Left cardiac atrium (tissue), 4 donors: ENCODE measurements around the gene KCNJ11. TPM values are rescaled to one million over a fixed set of nuclear protein-coding genes. Genes with fewer than 3 reads are reported as not detected.
A peak's percentile ranks its signal among the peaks of the same experiment; 100 is the strongest.
"Not testable (repeated sequence)": the region's sequence is repeated elsewhere in the genome, so short reads cannot be mapped to it uniquely, and the experiment has no call there.

ENCODE experiments used
- ATAC-seq, 2 donors: fragments of 200-7000 bp; cut with Tn5 transposase; one replicate each; pipeline ENCODE4 v1.9.1; 2020; ENCODE audit warnings: mild to moderate bottlenecking in 2 of 2, moderate library complexity in 2 of 2
- DNase-seq: peaks from one replicate; pipeline ENCODE4 v3.0.0-alpha.2; 2020
- intact Hi-C, 2 donors: fragments of 100-400 bp; cut with DNase I; formaldehyde crosslinking; loops; one replicate each; pipeline versions ENCODE4 v1.14.1 to v1.15.1; 2022 to 2023
- long read RNA-seq: library from polyadenylated mRNA; unstranded; transcript quantifications from one replicate; pipeline ENCODE4 v2.0.0, GENCODE V29; 2021
- total RNA-seq, 2 donors: library from RNA; stranded (reverse); fragmentation: NEBNext Ultra II Directional; extraction: Animal tissue kit (Norgen Biotek cat#: 25700); gene quantifications; one replicate each; pipeline ENCODE4 v1.2.1, GENCODE V29; 2021
- donor health status: DM: no; HTN: yes; CAD: no.
- donor health status: DM: no; HTN: yes; CAD: no; lungs with severe emphysema.
- donor health status: DM: yes; HTN: yes; CAD: no.
- donor health status: Dilated cardiomyopathy.

KCNJ11 gene
- total RNA-seq: 10 to 100 TPM; 11.3 to 21.2 TPM
- long read RNA-seq, transcript KCNJ11-201 (1 exons, 2,801 nt): major isoform, 14 of 14 reads
- long read RNA-seq, partial matches to known transcripts: 0 of 14 reads
- long read RNA-seq, other reads (novel, unspliced or antisense): 0 of 14 reads

DNA sequence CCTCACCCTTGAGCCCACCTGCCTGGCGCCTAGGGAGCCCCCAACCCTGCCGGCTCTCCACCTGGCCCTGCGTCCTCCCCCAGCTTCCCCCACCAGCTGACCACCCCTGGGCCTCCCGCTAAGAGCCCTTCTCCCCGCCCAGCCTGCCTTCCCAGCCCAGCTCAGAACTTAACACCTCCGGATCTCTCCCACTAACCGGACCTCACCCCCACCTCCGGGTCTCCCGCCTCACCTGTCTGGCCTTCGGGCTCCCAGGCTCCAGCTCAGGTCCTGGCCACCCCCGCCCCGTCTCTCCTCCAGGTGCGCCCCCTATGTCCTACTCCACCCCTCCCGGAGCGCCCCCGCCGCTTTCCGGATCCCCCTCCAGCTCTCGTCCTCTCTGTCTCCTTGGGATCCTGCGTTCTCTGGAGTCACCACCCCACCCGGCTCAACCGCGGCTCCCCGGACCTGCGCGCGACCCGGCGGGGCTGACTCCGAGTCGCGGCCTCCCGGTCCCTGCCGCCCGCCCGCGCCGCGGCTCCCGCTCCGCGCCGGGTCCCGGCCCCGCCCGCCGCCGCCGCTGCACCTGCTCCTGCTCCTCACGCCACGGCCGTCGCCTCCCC, at the start of gene KCNJ11:
Gene KCNJ11 (minus strand): TSS at position 51 of the 602 bp plus-strand sequence. CDS start 568 bp downstream, outside the sequence.
- DNase-seq (no peak), ATAC-seq (peak; percentile 20 to 23)
- intact Hi-C loops: loop anchor here in 1 of 2 donors (5.0 kb wide), 1 partner anchor 114 kb away; no protein-coding TSS in a partner anchor

DNA sequence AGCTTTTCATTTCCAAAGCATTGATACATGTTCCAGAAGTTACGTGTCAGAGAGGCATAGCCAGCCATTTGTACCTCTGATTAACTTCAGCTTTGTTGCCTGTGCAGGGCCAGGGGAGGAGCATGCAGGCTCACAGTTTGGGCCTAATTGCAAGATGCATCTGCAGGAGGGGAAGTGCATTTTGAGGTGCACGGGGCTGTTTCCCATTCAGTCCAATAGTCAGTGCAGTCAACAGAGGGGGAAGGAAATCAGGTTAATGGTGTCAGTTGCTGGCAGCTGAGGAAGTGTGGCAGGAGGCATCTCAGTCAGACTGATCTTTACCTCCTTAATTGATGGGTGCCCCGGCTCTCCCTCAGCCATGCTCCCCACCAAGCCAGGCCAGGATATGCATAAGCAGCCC, 48.9 kb upstream of the KCNJ11 start:
- no peak for ATAC-seq
- intact Hi-C loops: no loop called here

DNA sequence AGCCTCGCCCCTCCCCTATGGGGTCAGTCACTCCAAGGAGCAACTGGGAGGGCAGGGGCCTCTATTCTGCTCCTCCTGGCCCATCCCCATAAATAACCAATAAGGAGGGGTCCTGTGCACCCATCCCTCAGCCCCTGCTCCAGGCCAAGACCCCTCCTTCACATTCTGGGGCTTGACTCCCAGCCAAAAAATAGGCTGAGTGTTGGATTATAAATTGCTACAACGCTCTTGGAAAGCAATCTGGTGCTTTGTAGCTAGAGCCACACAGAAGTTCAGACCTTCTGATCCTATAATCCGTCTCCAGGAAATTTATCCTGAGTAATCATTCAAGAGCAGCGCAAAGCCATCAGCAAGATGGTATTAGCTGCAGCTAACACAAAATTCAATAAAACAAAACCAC, 45.6 kb upstream of the KCNJ11 start:
- intact Hi-C loops: no loop called here
- no peak for DNase-seq
- ATAC-seq: no peak

More for the DNA sequence above, 48.9 kb upstream of the KCNJ11 start:
- DNase-seq: no peak

DNA sequence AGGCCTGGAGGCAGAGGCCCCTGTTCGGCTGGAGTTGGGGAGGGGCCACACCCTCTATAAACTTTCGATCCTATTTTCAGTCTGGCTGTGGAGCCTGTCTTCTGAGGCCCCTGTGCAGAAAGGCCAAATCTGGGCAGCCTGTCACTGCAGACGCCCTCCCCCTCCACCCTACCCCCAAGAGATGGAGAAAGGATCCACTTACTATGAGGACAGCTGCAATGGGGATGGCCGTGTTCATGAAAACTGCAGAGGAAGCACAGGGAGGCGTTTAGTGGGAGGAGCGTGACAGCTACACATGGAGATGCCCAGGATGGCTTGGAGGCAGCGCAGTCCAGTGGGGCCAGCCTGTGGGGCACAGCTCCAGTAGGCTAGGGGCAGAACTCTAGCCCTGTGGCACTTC, 43.5 kb upstream of the KCNJ11 start:
- ATAC-seq (no peak), DNase-seq (no peak)
- intact Hi-C loops: no loop called here

DNA sequence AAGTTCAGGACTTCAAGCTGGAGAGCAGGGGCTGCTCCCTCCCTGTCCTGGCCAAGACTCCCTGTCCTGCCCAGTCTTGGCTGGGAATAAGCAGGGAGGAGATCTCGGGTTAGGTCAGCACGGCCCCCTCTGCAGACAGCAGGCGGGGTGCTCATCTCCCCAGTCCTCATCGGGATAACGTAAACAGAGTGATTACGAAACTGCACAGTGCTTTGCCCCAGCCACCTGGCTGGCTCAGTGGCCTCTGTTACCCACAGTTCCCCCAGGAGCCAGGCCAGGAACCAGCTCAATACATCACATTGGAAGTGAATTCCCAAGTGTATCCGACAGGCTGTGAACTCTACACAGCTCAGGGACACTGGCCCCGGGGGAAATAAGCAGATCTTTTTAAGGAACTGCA, 42.7 kb upstream of the KCNJ11 start:
- DNase-seq (no peak), ATAC-seq (peak in 1 of 2 donors; percentile 24)
- intact Hi-C loops: no loop called here

DNA sequence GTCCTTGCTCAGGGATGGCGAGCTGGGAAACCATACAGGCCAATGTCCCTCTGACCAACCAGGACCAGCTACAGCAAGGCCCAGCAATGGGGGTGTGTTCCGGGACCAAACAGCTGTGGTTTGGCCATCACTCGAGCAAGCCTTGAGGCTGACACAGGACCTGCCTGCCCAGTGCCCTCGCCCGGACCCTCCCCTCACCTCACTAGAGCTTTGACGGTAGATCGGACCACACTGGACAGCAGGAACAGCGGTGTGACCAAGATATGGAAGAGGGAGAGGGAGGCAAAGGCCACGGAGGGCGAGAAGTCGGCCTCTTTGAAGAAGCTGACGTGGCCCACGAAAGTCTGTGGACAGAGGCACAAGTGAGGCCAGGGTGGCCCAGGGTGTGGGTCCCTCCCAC, 42.2 kb upstream of the KCNJ11 start:
- no peak for DNase-seq
- intact Hi-C loops: no loop called here

DNA sequence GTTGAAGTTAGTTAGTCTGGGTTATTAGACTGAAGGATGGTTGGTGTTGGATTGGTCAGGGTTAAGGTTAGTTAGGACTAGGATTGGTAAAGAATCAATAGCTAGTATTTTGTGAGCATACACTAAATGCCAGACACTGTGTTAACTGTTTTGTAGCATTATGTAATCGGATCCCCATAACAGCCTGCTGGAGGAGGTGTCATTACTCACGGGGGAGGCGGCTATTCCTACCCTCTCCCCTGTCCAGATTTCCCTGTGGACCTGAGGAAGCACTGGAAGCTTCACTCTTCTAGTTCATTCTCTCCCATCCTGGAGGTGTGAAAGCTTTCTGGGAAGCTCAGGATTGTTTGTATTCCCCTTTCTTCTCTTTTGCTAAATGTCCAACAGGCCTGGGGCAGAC, 40.5 kb upstream of the KCNJ11 start:
- ATAC-seq (no peak), DNase-seq (no peak)
- intact Hi-C loops: no loop called here

More for the DNA sequence above, 42.2 kb upstream of the KCNJ11 start:
- ATAC-seq: no peak

DNA sequence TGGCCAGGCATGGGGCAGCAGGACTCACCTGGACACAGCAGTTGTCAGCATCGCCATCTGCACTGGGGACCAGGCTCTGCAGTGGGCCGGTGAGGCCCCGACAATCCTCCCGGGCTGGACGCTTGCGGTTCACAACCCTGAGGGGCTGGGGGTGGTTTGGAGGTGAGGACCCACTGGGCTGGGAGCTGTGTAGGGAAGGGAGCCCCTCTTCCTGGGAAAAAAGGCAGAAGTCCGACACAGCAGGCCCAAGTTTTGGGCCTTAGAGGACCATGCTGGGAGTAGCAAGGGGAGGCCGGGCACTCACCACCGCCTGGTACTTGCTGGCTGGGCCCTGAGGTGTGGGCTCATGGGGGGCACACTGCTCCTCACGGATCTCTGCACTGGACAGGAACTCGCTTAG, 39.8 kb upstream of the KCNJ11 start:
- DNase-seq (no peak), ATAC-seq (no peak)
- intact Hi-C loops: no loop called here

DNA sequence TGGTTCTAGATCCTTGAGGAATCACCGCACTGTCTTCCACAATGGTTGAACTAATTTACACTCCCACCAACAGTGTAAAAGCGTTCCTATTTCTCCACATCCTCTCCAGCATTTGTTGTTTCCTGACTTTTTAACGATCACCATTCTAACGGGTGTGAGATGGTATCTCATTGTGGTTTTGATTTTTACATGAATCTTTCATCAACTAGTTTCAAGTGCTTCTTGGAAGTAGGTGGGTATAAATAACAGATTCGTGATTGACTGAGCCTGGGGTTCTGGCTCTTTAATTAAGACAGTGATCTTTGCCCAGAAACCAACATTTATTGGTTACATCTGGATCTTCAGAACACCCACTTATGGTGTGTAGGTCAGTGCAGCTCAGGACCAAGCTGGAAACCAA, 37.8 kb upstream of the KCNJ11 start:
- ATAC-seq, DNase-seq, intact Hi-C loops: not testable (repeated sequence)

DNA sequence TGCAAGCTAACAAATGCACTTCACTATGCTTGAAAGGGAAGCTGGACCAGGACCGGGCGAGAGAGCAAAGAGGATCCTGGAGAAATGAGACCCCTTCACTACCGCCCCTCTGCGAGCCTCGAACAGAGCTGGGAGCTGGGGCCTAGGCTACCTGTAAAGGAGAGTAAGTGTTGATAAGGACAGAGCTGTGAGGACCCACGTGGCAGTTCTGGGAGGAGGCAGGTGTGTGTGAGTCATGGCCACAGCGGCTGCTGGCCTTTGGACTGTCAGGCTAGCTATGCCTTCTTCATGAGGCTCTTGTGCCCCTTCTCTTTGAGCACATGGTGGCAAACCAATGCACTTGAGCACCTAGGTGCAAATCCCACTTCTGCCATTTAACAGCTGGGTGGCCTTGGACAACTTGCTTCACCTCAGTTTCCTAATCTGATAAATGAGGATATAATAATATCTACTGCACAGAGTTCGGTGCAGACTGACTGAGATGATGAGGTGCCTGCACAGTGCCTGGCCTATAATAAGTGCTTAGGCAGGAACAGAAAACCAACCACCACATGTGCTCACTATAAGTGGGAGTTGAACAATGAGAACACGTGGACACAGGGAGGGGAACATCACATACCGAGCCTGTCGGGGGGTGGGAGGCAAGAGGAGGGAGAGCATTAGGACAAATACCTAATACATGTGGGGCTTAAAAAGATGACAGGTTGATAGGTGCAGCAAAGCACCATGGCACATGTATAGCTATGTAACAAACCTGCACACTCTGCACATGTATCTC, 35.3 kb upstream of the KCNJ11 start:
- ATAC-seq (no peak), DNase-seq (no peak)
- intact Hi-C loops: no loop called here

DNA sequence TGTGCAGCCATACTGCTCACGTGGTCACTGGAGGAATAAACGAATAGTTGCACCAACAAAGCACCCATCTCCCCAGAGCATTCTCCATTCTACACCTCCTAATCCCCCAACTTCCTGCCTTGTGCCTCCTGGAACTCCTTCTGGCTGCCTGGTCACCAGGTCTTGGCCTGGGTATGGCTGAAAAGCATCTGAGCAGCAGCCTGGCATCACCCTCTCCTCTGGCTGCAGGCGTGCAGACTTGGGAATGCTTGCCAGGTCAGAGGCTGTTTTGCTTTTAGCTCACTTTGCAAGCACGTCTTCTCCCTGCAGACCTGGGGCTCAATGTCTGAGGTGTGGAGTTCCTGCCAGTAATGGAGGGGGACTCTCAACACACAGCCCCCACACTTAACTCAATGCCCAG, 33.3 kb upstream of the KCNJ11 start:
- DNase-seq (no peak), ATAC-seq (peak in 1 of 2 donors; percentile 34)
- intact Hi-C loops: no loop called here

DNA sequence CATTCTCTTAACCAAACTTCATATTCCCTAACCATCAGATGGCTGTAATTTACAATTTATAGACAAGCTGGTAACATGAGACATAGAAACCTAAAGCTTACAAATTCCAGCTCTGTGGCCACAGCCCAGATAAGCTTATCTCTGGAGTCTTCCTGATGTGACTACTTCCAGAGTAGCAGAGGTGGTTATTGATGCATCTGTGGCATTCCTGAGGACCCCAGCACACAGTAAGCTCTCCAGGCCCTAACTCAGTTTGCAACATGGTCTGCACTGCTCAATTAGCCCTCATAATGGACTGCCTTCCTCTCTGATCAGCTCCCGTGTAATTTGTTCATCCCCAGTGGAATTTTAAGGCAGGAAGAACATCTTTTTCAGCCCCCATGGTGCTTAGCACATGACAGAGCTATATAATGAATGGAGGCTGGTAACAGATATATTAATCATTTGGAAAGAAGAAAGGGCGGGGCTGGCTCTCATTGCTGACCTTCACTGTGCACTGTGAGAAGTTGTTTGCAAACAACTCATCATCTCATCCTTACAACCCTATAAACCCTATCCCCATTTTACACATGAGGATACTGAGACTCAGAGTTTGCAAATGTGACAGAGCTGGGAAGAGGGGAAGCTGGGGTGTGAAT, 30.1 kb upstream of the KCNJ11 start:
- intact Hi-C loops: no loop called here
- DNase-seq (no peak), ATAC-seq (no peak)

DNA sequence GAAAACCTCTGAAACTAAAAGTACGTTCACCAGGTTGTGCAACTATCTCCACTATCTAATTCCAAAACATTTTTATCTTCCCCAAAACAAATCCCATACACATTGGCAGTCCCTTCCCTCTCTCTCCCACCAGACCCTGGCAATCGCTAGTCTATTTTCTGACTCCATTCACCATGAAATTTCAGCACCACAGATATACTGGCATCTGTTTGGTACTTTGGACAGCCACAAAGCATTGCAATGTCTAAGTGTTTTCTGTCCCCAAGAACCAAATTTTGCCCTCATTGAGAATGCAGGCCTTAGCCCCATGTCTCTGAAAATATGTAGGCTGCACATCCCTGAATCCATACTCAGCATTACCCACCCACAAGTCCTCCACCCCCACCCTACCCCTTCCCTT, 28.0 kb upstream of the KCNJ11 start:
- no peak for ATAC-seq
- intact Hi-C loops: no loop called here
- DNase-seq: no peak

DNA sequence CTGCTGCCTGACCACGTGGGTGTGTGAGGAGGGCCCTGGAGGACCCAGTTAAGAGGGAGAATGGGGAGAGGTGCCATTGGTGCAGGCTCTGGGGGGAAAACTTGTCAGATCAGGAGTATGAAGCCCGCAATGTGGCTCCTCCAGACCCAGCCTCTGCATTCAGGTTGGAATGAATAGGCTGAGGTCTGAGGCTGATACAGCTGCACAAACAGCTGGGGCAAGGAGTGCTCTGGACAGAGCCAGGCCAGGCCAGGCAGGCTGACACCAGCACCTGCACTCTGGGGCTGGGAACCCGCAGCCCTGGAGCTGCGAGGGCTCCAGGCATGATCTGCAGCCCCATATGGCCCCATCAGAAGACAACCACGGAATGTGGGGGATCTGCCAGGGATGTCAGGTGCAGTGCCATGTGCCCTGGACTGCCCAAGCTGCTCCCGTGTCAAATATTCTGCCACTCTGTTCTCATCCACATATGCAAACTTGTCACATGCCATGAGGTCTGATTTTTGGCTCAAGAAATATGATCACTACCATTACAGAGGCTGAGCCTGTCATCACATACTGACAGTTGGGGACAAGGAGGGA, 27.2 kb upstream of the KCNJ11 start:
- intact Hi-C loops: no loop called here
- ATAC-seq (peak; percentile 26 to 62), DNase-seq (no peak)

DNA sequence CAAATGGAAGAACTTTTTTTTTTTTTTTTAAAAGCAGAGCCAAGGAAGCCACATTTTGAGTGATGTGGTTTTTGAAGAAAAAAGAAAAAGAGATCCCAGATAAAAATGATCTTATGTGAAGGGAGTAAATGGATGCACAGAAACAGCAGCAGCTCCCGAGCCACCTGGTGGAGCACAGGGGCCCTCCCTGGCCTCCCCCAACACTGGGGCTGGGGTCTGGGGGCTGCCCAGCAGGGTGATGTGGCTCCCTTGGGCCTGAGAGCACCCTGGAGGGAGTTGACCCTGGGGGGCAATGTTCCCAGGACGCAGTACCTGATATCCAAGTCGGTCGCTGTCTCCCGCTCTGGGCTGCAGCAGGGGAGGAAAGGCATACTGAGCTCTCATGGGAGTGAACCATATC, 26.5 kb upstream of the KCNJ11 start:
- intact Hi-C loops: no loop called here
- ATAC-seq (no peak), DNase-seq (no peak)

DNA sequence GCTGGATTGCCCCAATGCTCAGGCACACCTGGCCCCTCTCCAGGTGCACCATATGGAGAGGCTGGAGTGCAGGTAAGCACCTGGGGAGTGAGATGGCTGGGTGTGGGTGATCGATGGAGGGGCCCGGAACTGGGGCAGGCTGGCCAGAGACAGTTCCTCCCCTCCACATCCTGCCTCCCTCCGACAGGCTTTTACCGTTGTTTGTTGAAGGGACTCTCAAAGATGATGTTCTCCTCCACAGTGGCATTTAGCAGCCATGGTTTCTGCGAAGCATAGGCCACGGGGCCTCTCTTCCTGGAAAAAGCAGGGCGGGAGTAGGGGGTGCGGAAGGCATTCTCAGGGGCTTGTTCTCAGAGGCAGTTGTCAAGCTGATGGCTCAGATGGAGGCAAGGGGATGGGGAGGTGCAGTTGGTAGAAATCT, 25.9 kb upstream of the KCNJ11 start:
- DNase-seq (no peak), ATAC-seq (no peak)
- intact Hi-C loops: no loop called here

DNA sequence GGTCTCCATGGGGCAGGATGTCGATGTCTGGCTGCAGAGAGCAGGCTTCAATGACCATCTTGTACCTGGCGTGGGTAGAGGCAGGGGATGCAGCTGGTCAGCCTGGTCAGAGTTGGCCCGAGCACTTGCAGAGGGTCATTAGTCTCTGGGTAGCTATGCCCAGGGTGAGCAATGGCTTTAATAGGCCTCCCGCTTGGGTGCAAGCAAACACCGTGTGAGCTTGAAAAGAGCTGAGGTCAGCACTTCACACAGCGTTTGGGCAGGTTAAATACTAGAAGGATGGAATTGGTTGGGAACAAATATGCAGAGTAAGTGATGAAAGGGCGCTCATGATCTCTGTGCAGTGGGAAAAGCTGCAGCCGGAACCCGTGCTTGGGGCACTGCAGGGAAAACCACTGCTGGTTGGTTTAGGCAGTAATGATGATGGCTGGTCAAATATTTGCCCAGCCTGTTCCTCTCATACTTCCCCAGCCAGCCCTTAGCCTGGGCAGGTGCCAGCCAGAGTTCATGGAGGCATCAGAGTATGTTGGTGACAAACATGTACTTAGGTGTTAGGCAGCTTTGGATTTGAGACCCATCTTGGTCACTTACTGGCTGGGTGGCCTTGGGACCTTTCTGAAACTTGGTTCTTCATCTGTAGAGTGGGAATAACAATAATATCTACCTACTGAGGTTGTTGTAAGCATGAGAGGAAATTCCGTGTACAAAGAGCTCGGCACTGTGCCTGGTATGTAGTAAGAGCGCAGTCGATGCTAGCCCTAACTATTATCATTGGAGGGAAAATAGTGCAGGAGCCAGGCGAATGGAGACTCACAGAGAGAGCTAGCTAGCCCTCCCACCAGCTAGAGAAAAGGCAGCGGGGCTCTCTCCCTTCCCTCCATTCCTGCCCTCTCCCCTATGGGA, 25.2 kb upstream of the KCNJ11 start:
- intact Hi-C loops: no loop called here
- no peak for DNase-seq
- ATAC-seq: no peak

DNA sequence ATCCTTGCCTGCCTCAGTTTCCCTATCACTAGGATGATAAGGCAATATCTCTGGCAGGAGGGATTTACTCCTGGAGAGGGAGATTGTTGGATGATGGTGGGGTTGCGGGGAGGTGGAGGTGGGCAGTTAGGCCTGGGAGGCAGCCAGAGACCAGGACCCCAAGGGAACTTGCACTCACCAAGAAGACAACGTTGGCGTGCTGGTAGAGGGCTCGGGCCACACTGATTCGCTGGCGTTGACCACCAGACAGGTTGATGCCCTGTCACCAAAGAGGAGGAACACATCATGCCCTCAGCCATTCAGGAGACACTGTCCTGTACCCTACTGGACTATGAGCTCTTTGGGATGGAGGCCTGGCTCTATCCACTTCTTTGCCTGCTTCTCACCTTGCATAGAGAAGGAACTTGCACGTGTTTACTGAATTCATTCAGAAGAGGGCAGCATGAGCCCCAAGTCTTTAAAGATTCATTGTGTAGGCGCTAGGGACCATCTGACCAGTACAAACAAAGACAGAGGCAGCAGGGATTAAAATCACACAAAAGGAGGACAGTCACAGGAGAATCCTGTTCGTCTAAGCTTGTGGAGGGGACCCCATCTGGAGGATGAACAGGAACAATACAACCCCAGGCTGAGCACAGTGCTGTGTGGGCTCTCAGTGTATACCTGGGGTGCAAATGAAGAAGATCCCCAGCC, 24.2 kb upstream of the KCNJ11 start:
- intact Hi-C loops: no loop called here
- ATAC-seq: no peak

More for the DNA sequence above, 24.2 kb upstream of the KCNJ11 start:
- no peak for DNase-seq
